Progenitor cell of endocrine pancreas (in vitro differentiated cells): ENCODE measurements around the gene UBE2K. TPM values are rescaled to one million over a fixed set of nuclear protein-coding genes. Genes with fewer than 3 reads are reported as not detected.

Source experiments
- DNase-seq: peaks from one replicate; pipeline ENCODE4 v3.0.0; 2021; ENCODE audit warnings: low spot score; ENCODE audit not compliant: unreplicated experiment
- H3K27ac Mint-ChIP-seq: 2 replicates; pipeline ENCODE4 v1.8.0; 2021; ENCODE audit warnings: mild to moderate bottlenecking, moderate library complexity, mixed read lengths
- H3K27me3 Mint-ChIP-seq: 2 replicates; pipeline ENCODE4 v1.8.0; 2021; ENCODE audit warnings: mixed read lengths
- H3K36me3 Mint-ChIP-seq: 2 replicates; pipeline ENCODE4 v1.8.0; 2022; ENCODE audit warnings: mixed read lengths; ENCODE audit not compliant: insufficient read depth
- H3K4me1 Mint-ChIP-seq: 2 replicates; pipeline ENCODE4 v1.8.0; 2021; ENCODE audit warnings: low read depth, mixed read lengths
- H3K4me3 Mint-ChIP-seq: 2 replicates; pipeline ENCODE4 v1.8.0; 2021; ENCODE audit warnings: low read depth, mild to moderate bottlenecking, moderate library complexity, mixed read lengths
- H3K9me3 Mint-ChIP-seq: 2 replicates; pipeline ENCODE4 v1.8.0; 2021; ENCODE audit warnings: low read depth, mixed read lengths
- CTCF ChIP-seq: fragments of 200-600 bp; sonication (generic); IDR thresholded peaks from one replicate; pipeline ENCODE4 v1.5.0; 2021; ENCODE audit warnings: antibody characterized with exemption, mild to moderate bottlenecking; ENCODE audit not compliant: unreplicated experiment
- total RNA-seq: library from RNA; stranded (reverse); gene quantifications from 2 replicates; pipeline ENCODE4 v1.2.1, GENCODE V29; 2021

UBE2K gene
- total RNA-seq, 1 donor from 2014 or later = 110 TPM

- Mint-ChIP-seq H3K27ac (no peak overlapping the region), H3K9me3 (no peaks in the 10 kb centered on the region), H3K36me3 (peaks cover 11% of the 10 kb centered on the region), H3K27me3 (no peaks in the 10 kb centered on the region), H3K4me3 (no peak overlapping the region), H3K4me1 (no peaks in the 10 kb centered on the region)
- TF ChIP-seq CTCF = no peak
- no peak for DNase-seq
Observed at GRCh38 chr4:39741401-39741800, 43.5 kb downstream of the UBE2K start.

- Mint-ChIP-seq H3K27me3 (no peaks in the 10 kb centered on the region), H3K4me3 (no peak overlapping the region), H3K9me3 (no peaks in the 10 kb centered on the region), H3K36me3 (peaks cover 13% of the 10 kb centered on the region), H3K27ac (no peak overlapping the region), H3K4me1 (no peaks in the 10 kb centered on the region)
- DNase-seq = no peak
- TF ChIP-seq CTCF = no peak
Observed at GRCh38 chr4:39745920-39746319, 48.0 kb downstream of the UBE2K start.

GRCh38 chr4:39750216-39750615 lies 52.3 kb downstream of the UBE2K start:
- no peak overlapping the region for H3K4me3 Mint-ChIP-seq
- H3K36me3 Mint-ChIP-seq = peaks cover 21% of the 10 kb centered on the region
- no peak for DNase-seq
- no peaks in the 10 kb centered on the region for H3K27me3 Mint-ChIP-seq
- H3K4me1 Mint-ChIP-seq = no peaks in the 10 kb centered on the region
- H3K9me3 Mint-ChIP-seq = no peaks in the 10 kb centered on the region
- no peak overlapping the region for H3K27ac Mint-ChIP-seq
- TF ChIP-seq CTCF = no peak

GRCh38 chr4:39754309-39754708 lies 56.4 kb downstream of the UBE2K start:
- H3K36me3 Mint-ChIP-seq = peaks cover 33% of the 10 kb centered on the region
- no peak for DNase-seq
- H3K4me1 Mint-ChIP-seq = peaks cover 4% of the 10 kb centered on the region

GRCh38 chr4:39756159-39756558 lies 58.2 kb downstream of the UBE2K start:
- peaks cover 4% of the 10 kb centered on the region for H3K4me1 Mint-ChIP-seq
- peaks cover 31% of the 10 kb centered on the region for H3K36me3 Mint-ChIP-seq
- no peak for DNase-seq
- H3K4me3 Mint-ChIP-seq = no peak overlapping the region
- H3K27ac Mint-ChIP-seq = peak overlapping the region; percentile 87
- no peak for TF ChIP-seq CTCF
- H3K9me3 Mint-ChIP-seq = no peaks in the 10 kb centered on the region
- H3K27me3 Mint-ChIP-seq = no peaks in the 10 kb centered on the region

More at GRCh38 chr4:39754309-39754708, 56.4 kb downstream of the UBE2K start:
- Mint-ChIP-seq H3K9me3 (no peaks in the 10 kb centered on the region), H3K4me3 (no peak overlapping the region), H3K27ac (no peak overlapping the region), H3K27me3 (no peaks in the 10 kb centered on the region)
- no peak for TF ChIP-seq CTCF
